ENCODE measurements around the gene LDHAL6B.

DNA sequence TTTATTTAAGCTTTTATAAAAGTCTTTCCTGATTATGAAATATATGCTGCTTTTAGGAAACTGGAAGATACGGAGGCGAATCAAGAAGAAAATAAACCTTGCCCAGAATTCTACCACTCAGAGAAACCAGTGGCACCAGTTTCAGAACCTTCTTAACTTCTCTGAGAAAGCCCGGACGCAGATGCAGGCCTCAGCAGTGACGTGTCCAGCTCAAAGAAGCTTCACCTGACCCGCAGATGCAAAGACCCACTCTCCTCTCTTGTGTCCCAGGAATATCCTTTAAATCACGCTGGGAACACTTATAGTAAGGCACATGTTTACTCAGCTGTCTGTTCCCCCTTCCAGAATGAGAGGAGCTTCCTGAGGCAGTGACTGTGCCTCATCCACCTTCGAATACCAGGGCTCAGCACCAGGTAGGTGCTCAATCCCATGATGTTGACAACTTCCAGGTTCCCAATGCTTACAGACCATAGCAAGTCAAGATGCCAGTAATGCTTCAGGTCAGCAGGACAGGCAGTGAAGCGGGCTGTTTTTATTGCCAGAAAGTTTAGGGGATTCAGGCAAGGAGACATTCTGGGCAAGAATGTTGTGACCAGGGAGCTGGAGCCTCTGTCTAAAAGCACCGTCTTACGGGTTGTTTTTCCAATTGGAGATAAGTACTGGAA lies 39.9 kb upstream of the LDHAL6B start:
- TF ChIP-seq POLR2AphosphoS5 (IDR thresholded peaks at IDR 0.05; ENCODE audit: low read depth, low read length) (no peak), POLR2A (IDR thresholded peaks at IDR 0.05; ENCODE audit: low read depth, low read length) (no peak)
